Stimulated activated CD8-positive, alpha-beta memory T cell treated with anti-CD3 and anti-CD28 coated beads, Interleukin-12 subunit alpha, Interleukin-12 subunit beta, amount 100 ng/mL, for 4 hours (primary cell): ENCODE results near the gene TMPRSS9.
A peak's percentile ranks its signal among the peaks of the same experiment; 100 is the strongest.

Experiments used
- DNase-seq: peaks from one replicate; pipeline ENCODE4 v3.0.0-alpha.2; 2020; ENCODE audit warnings: low read depth

TMPRSS9 gene

DNA sequence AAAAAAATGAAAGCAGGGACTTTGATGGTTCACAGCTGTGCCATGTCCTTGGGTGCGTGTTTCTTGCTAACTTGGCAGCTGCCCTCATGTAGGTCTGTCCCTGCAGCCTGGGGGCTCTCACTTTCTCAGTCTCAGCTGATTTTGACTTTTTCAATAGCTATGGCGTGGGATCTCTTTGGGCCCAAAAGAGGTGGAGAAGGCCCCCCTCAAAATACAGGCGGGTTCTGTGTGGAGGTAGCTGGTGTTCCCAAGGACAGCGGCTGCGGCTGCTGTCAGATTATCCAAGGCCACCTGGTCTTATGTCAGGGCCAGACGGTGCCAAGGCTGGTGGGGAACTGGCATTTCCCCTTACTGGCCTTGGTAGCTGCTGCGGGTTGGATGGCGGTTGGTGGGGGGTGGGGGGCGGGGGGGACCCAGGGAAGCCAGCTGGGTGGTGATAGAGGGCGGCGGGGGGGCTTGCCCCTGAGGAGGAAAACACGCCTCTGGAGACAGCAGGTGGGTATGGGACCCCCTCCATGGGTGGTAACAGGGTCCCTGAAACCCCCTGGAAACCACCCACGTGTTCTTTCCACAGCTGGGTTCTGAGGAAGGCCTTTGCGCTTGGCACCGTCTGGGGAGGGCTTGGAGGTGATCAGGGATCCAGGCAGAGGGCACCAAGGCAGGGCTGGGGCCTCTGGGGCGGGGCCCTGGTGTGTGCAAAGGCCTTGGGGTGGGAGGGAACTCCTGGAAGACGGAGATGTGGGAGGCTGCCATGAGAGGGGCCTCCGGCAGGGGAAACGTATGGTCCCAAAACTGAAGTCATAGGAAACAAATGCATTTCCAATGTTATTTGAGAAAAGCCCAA, 63.2 kb downstream of the TMPRSS9 start:
- DNase-seq, result no peak

DNA sequence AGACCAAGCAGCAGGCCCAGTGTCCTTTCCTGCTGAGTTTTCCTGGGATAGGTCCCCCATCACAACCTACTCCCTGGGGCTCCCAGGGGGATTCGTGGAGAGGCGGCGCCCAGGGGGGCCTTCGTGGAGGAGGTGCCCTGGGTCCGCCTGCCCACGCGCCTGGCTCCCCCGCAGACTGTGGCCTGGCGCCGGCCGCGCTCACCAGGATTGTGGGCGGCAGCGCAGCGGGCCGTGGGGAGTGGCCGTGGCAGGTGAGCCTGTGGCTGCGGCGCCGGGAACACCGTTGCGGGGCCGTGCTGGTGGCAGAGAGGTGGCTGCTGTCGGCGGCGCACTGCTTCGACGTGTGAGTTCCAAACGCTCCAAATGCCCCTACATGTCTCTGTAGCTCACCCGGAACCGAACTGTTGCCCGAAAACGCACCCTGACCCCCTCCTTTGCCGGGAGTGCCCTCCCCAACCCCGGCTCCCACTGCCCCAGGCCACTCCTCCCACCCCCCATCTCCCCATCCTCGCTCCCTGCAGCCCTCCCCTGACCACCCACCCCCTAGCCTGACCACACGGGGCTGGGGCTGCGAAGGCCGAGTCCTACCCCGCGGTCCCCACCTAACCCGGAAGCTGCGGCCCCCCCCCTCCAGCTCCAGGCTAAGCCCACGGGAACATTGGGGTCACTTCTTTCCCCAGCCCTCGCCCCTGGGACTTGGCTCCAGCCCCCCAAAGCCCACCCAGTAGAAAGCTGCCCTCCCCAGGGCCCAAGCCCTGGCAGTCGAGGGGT, 64.0 kb downstream of the TMPRSS9 start:
- no peak for DNase-seq

DNA sequence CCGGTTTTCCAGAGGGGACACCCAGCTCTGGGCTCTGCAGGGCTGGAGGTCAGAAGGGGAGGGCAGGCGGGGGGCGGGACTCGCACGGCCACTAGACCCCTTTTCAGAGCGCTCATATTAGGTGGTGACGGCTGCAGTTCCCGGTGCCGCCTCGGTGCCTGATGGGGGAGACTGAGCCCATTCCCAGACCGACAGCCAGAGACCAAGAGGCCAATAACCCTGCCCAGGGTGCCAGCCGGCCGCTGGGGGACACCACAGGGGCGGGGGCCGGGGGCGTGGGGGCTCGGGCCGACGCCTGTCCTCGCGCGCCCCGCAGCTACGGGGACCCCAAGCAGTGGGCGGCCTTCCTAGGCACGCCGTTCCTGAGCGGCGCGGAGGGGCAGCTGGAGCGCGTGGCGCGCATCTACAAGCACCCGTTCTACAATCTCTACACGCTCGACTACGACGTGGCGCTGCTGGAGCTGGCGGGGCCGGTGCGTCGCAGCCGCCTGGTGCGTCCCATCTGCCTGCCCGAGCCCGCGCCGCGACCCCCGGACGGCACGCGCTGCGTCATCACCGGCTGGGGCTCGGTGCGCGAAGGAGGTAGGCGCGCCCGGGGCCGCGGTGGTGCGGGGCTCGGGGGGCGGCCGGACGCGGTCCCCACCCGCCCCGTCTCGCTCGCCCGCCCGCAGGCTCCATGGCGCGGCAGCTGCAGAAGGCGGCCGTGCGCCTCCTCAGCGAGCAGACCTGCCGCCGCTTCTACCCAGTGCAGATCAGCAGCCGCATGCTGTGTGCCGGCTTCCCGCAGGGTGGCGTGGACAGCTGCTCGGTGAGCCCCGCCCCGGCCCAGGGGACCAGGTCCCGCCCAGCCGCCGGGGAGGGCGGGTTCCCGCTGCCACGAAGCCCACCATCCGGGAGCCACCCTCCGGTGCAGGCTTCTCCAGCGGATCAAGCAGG, 64.9 kb downstream of the TMPRSS9 start:
- no peak for DNase-seq

DNA sequence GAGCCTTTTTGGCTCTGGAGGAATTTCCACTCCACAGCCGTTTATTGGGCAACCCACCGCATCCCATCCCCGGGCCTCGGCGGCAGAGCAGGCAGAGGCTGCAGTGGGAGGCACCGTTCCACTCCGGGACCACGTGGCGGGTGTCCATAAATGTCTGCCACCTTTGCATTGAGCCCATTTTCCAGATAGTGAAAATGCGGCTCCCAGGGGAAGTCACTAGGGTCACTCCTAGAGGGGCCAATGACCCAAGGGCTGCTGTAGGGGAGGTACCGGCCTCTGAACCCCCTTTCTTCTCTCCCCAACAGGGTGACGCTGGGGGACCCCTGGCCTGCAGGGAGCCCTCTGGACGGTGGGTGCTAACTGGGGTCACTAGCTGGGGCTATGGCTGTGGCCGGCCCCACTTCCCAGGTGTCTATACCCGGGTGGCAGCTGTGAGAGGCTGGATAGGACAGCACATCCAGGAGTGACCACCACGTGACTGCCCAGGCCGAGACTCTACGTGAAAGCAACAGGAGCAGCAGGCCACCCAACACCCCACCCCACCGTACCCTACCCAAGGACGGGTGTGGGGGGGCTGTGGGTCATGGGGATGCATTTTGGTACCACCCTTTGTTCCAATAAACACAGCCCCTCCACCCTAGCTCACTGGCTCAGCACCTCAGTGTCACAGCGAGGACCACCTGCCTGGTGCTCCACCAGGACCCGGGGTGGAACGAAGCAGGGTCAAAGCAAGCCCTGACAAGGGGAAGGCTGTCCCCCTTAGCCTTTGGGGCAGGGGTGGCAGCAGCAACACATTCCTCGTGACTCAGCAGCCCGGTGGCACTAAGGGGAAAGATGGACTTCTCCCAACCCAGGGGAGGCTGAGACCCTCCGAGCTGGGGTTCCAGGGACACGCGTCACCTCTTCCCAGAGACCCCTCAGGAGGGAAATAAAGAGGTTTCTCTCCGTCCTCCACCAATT, 65.8 kb downstream of the TMPRSS9 start:
- DNase-seq, result no peak

DNA sequence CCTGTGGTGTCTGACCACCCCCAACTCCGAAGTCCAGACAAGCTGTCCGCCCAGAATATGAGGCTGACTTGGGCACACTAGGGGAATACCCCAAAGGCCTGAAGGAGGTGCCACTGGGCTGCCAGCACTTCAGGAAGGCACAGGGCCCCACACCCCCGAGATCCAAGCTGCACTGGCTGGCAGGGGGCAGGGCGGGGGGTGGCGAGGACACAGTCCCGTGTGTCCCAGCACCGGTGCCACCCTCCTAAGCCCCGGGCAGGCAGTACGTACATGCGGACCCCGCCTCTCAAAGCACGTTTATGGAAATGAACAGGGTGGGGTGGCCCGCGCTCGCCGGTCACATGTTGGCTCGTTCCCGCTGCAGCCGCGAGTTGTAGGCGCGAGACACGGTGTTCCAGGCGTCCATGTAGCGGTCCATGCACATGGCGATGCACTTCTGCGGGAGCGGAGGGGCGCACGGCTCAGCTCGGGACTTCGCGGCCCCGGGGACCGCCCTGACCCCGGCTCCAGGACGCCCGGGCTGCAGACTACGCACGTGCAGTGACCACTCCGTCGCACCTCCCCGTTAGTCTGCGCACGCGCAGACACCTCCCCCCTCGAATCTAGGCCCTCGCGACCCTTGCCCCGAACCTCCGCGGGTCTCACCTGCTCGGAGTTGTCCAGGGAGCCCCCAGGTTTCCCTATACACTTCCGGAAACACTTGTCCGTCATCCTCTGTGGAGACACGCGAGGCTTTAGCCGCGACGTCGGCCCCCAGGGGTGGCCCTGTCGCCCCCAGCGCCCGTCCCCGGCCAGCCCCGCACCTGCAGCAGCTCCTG, 66.8 kb downstream of the TMPRSS9 start:
- DNase-seq, result peak; percentile 25

DNA sequence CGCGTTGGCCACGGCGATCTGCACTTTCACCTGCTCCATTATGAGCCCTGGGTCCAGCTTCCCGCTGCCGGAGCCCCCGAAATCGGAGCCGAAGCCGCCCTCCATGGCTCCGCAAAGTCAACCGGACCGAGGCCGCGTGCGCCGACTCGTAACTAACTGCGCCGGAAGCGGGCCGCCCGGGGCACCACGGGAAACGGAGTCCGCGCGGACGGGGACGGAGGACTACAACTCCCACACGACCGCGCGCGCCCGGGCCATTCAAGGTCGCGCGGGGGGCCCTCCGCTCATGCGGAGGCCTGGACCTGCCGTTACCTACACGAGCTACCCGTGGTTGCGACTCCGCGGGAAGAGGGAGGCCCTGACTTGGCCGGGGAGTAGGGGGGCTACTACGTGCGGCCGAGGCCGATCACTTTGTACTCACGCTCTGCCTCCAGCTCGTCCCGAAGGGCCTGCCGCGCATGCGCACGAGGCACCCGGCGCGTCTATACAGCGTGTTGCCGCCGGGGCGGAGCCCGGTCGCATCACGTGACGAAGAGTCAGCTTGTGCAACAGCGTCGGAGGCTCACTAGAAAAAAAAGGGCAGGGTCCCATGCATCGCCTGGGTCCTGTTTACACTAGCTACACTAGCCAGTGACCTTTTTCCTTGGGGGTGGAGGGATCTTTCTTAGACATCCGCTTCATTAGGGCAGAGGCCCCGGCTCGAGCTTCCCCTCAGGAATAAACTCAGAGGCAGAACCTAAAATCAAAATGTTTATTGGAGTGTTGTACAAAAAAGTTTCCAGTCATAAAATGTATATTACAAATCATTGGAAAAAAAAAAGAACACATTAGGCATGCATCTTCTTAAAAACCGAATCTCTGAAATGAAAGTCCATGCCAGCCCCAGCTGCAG, 67.6 kb downstream of the TMPRSS9 start, which contains the start of gene TIMM13:
TIMM13 (minus strand) TSS at position 158 of the 892 bp plus-strand sequence; CDS start at position 105, 53 bp downstream.
- peak; percentile 96 for DNase-seq

DNA sequence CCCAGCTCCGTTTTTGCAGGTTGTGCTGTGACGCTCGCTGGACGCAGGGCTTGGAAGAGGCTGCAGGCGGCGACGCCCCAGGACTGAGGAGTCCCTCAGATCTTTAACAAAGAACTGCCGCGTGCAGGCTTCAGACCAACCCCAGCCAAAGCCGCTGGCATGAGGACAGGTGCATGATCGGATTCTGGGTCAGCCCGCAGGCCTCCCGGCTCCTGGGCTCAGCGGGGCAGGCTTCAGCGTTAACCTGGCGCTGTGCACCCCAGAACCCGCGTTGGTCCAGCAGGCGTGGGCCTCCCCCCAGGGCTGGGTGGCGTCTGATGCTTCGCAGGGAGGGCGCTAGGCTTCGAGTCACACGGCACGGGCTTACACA, 68.2 kb downstream of the TMPRSS9 start:
- no peak for DNase-seq

DNA sequence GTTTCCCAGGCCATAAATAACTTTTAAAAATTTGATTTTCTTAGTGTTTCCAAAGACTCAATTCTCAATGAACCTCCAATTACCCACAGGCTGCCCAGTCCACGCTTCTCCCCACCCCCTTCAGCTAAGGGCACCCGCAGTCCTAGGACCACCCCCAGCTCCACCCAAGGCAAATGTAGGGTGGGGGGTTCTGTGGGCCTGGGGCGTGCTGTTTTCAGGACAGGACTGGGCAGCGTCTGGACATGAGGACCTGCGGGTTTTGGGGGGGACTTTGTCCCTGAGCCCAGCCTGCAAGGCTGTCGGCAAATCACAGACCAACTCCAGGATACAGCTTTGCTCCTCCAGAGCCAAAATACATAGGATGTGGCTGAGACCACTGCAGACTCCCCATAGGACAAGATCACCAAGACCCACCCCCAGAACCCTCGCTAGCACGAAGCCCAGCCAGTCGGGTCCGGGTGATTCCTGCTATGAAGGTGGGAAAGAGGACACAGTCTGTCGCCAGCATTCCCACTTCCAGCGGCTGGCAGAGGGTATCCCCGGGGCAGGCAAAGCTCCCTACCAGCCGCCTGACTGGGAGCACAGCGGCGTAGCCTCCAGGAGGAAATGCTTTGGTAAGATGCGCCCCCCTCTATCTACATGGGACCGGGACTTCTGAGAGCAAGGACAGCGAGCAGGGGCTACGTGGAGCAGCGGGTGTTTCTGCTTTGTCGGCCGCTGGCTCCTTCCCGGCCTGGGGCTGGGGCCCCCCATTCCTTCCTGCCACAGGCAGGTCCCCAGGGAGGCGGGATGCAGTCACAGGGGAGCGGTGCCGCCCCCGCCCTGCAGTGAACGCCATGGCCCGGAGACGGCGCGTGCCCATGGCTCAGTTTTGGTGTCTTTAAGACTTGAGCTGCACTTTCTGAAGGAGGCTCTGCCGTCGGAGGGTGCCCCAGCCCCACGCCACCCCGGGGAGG, 69.0 kb downstream of the TMPRSS9 start:
- DNase-seq, result no peak

DNA sequence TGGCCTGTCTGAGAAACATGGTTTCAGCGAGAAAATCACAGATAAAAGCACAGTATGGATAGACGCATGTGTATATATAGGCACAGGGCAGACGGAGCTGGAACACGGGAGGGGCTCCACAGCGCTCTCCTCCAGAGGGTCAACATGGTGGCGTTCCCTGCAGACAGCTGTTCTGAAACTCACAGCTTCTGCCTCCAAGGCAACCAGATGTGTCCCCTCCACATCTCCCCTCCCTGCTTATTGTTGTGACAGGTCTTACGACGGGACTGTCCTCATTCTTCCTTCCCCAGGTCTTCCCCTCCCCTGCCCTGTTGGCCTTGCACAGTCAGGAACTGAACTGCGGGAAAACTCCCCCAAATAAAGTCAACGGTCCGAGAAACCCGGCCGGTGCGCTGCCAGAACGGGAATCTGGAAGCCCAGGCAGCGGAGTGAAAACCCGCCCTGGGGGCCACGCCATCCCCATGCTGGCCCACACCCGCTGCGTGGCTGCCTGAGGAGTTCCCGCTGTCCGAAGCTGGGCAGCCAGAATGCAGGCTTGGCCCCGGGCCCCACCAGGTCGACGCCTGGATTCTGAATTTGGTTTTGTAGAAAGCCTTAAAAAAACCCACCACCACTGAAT, 70.0 kb downstream of the TMPRSS9 start:
- no peak for DNase-seq

DNA sequence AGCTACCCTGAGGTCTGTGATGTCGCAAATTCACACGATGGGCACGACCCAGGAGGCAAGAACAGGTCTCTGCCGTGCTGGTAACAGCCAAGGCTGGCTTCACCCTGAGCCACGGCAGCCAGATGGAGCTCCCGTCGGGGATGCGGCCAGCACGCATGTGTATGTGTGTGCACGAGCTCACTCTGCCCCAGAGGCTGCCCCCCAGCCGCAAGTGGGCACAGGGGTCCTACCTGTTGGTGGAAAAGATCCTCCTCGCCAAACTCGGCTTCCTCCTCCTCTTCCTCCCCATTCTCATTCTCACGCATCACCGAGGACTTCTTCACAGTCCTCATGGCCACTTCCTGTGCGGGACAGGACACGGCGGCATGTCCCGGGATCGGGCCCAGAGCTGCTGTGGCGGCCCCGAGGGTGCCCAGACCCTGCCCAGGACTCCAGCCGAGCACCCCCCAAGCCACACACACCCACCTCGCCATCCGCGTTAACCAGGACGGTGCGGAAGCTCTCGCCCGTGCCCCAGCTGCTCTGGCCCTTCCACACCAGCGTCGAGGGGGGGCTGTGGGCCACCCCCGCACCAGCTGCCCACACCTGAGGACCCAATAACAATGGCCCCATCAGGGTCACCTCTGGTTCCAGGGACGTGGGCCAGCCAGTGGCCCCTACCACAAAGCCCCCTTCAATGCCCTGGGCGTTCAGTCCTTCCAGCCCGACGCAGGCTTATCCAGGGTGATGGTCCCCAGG, 71.4 kb downstream of the TMPRSS9 start:
- DNase-seq, result no peak

DNA sequence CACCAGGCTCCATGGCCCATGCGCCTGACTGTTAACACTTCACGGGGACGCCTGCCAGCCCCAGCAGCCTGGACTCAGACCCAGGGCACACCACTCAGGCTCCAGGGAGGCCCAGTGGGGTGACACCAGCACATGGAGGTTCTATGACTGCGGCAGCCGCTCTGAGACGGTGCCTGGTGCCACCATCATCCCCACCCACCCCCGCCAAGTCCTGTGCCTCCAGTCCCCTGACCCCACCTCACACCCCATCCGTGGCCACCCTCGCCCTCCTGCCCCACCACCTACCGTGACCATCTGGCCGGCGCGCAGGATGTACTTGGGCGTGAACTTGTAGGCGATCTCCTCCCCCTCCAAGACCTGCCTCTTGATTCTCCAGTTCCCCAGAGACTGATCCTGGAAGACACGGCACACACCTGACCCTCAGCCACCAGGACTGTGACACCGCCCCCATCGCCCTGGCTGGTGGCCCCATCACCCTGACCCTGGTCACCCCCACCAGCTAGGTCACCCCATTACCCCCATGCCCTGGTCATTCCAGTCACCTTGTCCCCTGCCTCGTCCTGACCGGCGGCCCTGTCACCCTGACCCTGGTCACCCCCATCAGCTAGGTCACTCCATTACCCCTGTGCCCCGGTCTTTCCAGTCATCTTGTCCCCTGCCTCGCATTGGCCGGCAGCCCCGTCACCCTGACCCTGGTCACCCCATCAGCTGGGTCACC, 72.2 kb downstream of the TMPRSS9 start:
- DNase-seq, result no peak

DNA sequence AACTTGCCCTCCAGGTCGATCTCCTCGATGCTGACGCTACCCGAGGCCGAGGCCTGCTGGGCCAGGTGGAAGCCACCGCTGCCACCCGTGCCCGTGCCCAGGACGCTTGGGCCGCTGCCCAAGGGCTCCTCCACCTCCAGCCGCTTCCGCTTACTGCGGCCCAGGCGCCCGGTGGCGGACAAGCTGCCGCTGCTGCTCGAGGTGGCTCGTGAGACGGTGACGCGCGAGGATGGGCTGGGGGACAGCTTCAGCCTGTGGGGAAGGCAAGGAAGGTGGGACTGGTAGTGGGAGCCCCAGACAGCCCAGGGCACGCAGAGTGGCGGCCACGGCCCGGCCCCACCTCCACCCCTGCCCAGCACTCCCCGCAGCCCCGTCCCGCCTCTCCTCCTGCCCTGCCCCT, 73.8 kb downstream of the TMPRSS9 start:
- no peak for DNase-seq

DNA sequence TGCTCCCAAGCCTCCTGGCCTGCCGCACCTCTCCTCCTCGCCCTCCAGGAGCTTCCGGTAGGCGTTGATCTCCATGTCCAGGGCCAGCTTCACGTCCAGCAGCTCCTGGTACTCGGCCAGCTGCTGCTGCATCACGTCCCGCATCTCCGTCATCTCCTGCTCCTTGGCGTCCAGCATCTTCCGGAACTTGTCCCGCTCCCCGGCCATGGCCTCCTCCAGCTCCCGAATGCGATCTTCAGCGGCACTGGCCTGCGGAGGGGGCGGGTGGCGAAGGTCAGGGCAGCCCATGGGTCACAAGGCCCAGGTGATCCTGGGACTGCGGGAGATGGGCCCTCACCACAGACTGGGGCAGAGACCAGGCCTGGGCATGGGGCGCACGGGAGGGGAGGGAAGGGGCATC, 74.2 kb downstream of the TMPRSS9 start:
- no peak for DNase-seq

DNA sequence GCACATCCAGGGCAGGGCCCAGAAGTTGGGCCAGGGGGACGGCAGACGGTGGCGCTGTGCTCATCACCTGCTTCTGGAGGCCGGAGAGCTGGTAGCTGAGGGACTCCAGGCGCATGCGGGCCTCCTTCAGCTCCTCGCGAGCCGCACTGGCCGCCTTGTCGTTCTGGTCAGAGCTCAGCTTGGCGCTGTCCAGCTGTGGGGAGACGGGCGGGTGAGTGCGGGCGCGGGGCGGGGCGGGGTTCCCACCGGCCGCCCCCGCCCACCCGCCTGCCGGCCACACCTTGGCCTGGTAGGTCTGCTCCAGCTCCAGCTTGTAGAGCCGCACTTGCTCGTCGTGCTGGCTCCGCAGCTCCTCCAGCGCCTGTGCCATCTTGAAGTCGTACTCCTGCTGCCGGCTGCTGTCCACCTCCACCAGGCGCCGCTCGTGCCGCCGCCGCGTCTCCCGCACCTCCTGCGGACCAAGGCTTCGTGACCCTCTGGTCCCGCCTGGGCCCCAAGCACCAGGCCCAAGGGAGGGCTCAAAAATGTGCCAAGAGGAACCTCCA, 74.7 kb downstream of the TMPRSS9 start:
- DNase-seq, result no peak

DNA sequence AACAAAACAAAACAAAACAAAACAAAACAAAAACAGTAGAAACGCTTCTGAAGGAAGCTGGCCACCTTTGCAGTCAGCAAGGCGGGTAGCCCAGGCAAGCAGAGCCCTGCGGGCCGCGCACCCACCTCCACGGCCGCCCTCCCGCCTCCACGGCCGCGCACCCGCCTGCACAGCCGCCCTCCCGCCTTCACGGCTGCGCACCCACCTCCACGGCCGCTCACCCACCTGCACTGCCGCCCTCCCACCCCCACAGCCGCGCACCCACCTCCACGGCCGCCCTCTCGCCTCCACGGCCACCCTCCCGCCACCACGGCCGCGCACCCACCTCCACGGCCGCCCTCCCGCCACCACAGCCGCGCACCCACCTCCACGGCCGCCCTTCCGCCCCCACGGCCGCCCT, 76.3 kb downstream of the TMPRSS9 start:
- DNase-seq, result no peak

DNA sequence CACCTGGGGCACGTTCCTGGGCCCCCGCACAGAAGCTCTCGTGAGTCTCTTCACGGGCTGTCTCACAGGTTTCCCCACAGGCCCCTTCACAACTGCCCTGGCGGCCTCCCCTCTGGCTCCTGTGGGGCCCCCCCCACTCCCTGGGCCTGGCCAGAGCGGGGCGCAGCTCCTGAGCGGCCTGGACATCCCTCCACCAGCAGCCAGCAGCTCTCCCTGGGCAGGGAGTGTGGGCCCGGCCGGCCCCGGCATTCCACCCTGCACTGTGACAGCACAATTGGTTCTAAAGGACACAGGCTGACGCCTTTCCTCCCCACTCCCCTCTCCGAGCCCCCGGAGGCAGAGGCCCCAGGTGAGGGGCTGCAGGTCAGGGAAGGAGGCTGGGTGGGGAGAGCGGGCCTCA, 76.9 kb downstream of the TMPRSS9 start:
- DNase-seq, result no peak
